H9 (cell line): ENCODE results near the gene SFXN5. TPM values are rescaled to one million over a fixed set of nuclear protein-coding genes. Genes with fewer than 3 reads are reported as not detected.
A peak's percentile ranks its signal among the peaks of the same experiment; 100 is the strongest.

Experiments used
- DNase-seq: peaks from one replicate; pipeline ENCODE4 v3.0.0-alpha.2; 2017
- H2AFZ ChIP-seq: one replicate; pipeline ENCODE4 v1.6.1; 2013; ENCODE audit warnings: mild to moderate bottlenecking, low read length, control low read depth, moderate library complexity
- H2AK5ac ChIP-seq: 2 replicates; pipeline ENCODE4 v1.6.1; 2013; ENCODE audit warnings: low read length, control low read depth, mixed read lengths; ENCODE audit not compliant: insufficient read length
- H2BK120ac ChIP-seq: one replicate; pipeline ENCODE4 v1.6.1; 2013; ENCODE audit warnings: low read depth, mild to moderate bottlenecking, low read length, control low read depth, inconsistent platforms; ENCODE audit not compliant: poor library complexity, severe bottlenecking
- H2BK12ac ChIP-seq: 2 replicates; pipeline ENCODE4 v1.6.1; 2013; ENCODE audit warnings: low read length, control low read depth, mixed read lengths, low read depth; ENCODE audit not compliant: insufficient read length
- H2BK15ac ChIP-seq: 2 replicates; pipeline ENCODE4 v1.6.1; 2013; ENCODE audit warnings: low read depth, low read length, control low read depth
- H2BK20ac ChIP-seq: one replicate; pipeline ENCODE4 v1.6.1; 2013; ENCODE audit warnings: low read depth, mild to moderate bottlenecking, low read length, control low read depth, inconsistent platforms; ENCODE audit not compliant: poor library complexity, severe bottlenecking
- H2BK5ac ChIP-seq: 2 replicates; pipeline ENCODE4 v1.6.1; 2013; ENCODE audit warnings: low read length, control low read depth, mixed read lengths; ENCODE audit not compliant: insufficient read length
- H3K14ac ChIP-seq: 2 replicates; pipeline ENCODE4 v1.6.1; 2013; ENCODE audit warnings: low read length, control low read depth; ENCODE audit not compliant: insufficient read depth
- H3K18ac ChIP-seq: 2 replicates; pipeline ENCODE4 v1.6.1; 2013; ENCODE audit warnings: low read depth, mild to moderate bottlenecking, mixed read lengths, low read length, control low read depth; ENCODE audit not compliant: insufficient read length
- H3K23ac ChIP-seq: 2 replicates; pipeline ENCODE4 v1.6.1; 2013; ENCODE audit warnings: low read length, control low read depth, mixed read lengths, low read depth; ENCODE audit not compliant: insufficient read length
- H3K23me2 ChIP-seq: 2 replicates; pipeline ENCODE4 v1.6.1; 2013; ENCODE audit warnings: low read depth, mild to moderate bottlenecking, mixed read lengths, low read length, control low read depth; ENCODE audit not compliant: insufficient read length, poor library complexity, severe bottlenecking
- H3K27ac ChIP-seq: 2 replicates; pipeline ENCODE4 v1.5.1; 2013; ENCODE audit warnings: low read length, control low read depth, mixed read lengths, low read depth; ENCODE audit not compliant: insufficient read length
- H3K27me3 ChIP-seq: 2 replicates; pipeline ENCODE4 v1.6.1; 2013; ENCODE audit warnings: low read length, control low read depth, inconsistent platforms; ENCODE audit not compliant: insufficient read depth
- H3K4ac ChIP-seq: 2 replicates; pipeline ENCODE4 v1.6.1; 2013; ENCODE audit warnings: low read depth, mild to moderate bottlenecking, control low read depth, inconsistent platforms, low read length, moderate library complexity
- H3K4me1 ChIP-seq: 2 replicates; pipeline ENCODE4 v1.6.1; 2013; ENCODE audit warnings: low read length, control low read depth, inconsistent platforms; ENCODE audit not compliant: insufficient read depth
- H3K4me2 ChIP-seq: 2 replicates; pipeline ENCODE4 v1.6.1; 2013; ENCODE audit warnings: low read length, control low read depth, mixed read lengths; ENCODE audit not compliant: insufficient read length, insufficient read depth
- H3K56ac ChIP-seq: 2 replicates; pipeline ENCODE4 v1.6.1; 2013; ENCODE audit warnings: low read depth, mild to moderate bottlenecking, mixed read lengths, low read length, control low read depth; ENCODE audit not compliant: insufficient read length
- H3K79me1 ChIP-seq: 2 replicates; pipeline ENCODE4 v1.6.1; 2013; ENCODE audit warnings: low read depth, mild to moderate bottlenecking, moderate library complexity, low read length, control low read depth, inconsistent platforms; ENCODE audit not compliant: insufficient read depth, poor library complexity, severe bottlenecking
- H3K79me2 ChIP-seq: 2 replicates; pipeline ENCODE4 v1.6.1; 2013; ENCODE audit warnings: low read length, control low read depth, inconsistent platforms; ENCODE audit not compliant: insufficient read depth
- H3K9ac ChIP-seq: 2 replicates; pipeline ENCODE4 v1.6.1; 2013; ENCODE audit warnings: low read length, control low read depth, mixed read lengths; ENCODE audit not compliant: insufficient read length; ENCODE audit errors: extremely low read depth
- H3K9me3 ChIP-seq: one replicate; pipeline ENCODE4 v1.6.1; 2013; ENCODE audit warnings: low read depth, low read length, inconsistent platforms; ENCODE audit not compliant: control insufficient read depth
- H3T11ph ChIP-seq: one replicate; pipeline ENCODE4 v1.6.1; 2013; ENCODE audit warnings: mild to moderate bottlenecking, low read length, control low read depth, inconsistent platforms
- H4K20me1 ChIP-seq: one replicate; pipeline ENCODE4 v1.6.1; 2013; ENCODE audit not compliant: control insufficient read depth, insufficient read length, insufficient read depth
- H4K5ac ChIP-seq: 2 replicates; pipeline ENCODE4 v1.6.1; 2013; ENCODE audit warnings: low read depth, mild to moderate bottlenecking, mixed read lengths, low read length, control low read depth; ENCODE audit not compliant: insufficient read length
- H4K8ac ChIP-seq: replicated peaks from 2 replicates; pipeline ENCODE4 v1.6.1; 2013; ENCODE audit warnings: low read length, control low read depth, mixed read lengths, low read depth; ENCODE audit not compliant: insufficient read length
- H4K91ac ChIP-seq: 2 replicates; pipeline ENCODE4 v1.6.1; 2013; ENCODE audit warnings: low read depth, mild to moderate bottlenecking, moderate library complexity, mixed read lengths, low read length, control low read depth; ENCODE audit not compliant: insufficient read length
- H3K27ac Mint-ChIP-seq, 3 experiments: 2 replicates in 2 of 3; 3 replicates in 1 of 3; pipeline ENCODE4 v1.8.0; 2020 to 2021; ENCODE audit warnings: mixed read lengths in 3 of 3, mild to moderate bottlenecking in 1 of 3, moderate library complexity in 1 of 3
- H3K27me3 Mint-ChIP-seq: 2 replicates; pipeline ENCODE4 v1.8.0; 2021; ENCODE audit warnings: low read depth, mild to moderate bottlenecking, moderate library complexity, mixed read lengths
- H3K36me3 Mint-ChIP-seq, 3 experiments: 2 replicates in 2 of 3; 3 replicates in 1 of 3; pipeline ENCODE4 v1.8.0; 2020 to 2021; ENCODE audit warnings: low read depth in 3 of 3, mixed read lengths in 3 of 3; ENCODE audit not compliant: insufficient read depth in 1 of 3
- H3K4me1 Mint-ChIP-seq, 2 experiments: 2 replicates each; pipeline ENCODE4 v1.8.0; 2020; ENCODE audit warnings: mixed read lengths in 2 of 2
- H3K4me3 Mint-ChIP-seq, 2 experiments: 2 replicates in 1 of 2; 3 replicates in 1 of 2; pipeline ENCODE4 v1.8.0; 2020 to 2021; ENCODE audit warnings: mild to moderate bottlenecking in 2 of 2, mixed read lengths in 2 of 2, moderate library complexity in 1 of 2
- H3K9me3 Mint-ChIP-seq, 2 experiments: 2 replicates in 1 of 2; 3 replicates in 1 of 2; pipeline ENCODE4 v1.8.0; 2020; ENCODE audit warnings: mild to moderate bottlenecking in 2 of 2, mixed read lengths in 2 of 2, moderate library complexity in 1 of 2
- CTCF ChIP-seq: fragments of 200-600 bp; sonication (generic); conservative IDR thresholded peaks from 3 replicates; pipeline ENCODE4 v1.8.0; 2021; ENCODE audit warnings: antibody characterized with exemption, mild to moderate bottlenecking
- WGBS: extraction: QIAGEN DNeasy Blood & Tissue Kit; methylation state at CpG from one replicate; pipeline ENCODE4 v1.1.7; 2013; ENCODE audit warnings: missing lambda C conversion rate, low lambda C conversion rate, mixed read lengths; ENCODE audit not compliant: insufficient read length; ENCODE audit errors: extremely low coverage; 5-methylcytosine and 5-hydroxymethylcytosine counted together
- total RNA-seq: library from RNA; stranded (reverse); gene quantifications from 2 replicates; pipeline ENCODE4 v1.2.1, GENCODE V29; 2021

The SFXN5 gene
- total RNA-seq, 1 experiment from 2014 or later = 30.9 TPM

- Histone ChIP-seq H2AK5ac (no peak overlapping the region), H3K9me3 (no peaks in the 10 kb centered on the region), H3K14ac (peak overlapping the region; percentile 33), H3K9ac (no peak overlapping the region), H3K4me2 (no peak overlapping the region), H2BK5ac (no peak overlapping the region), H3K79me2 (no peaks in the 10 kb centered on the region), H3K27me3 (no peaks in the 10 kb centered on the region; the same call in 1 of the 2 replicates), H3K56ac (no peak overlapping the region), H2BK12ac (no peak overlapping the region), H3K79me1 (no peaks in the 10 kb centered on the region), H3K4ac (no peak overlapping the region), H3K4me1 (peaks cover 14% of the 10 kb centered on the region; the same call in 1 of the 2 replicates), H3K27ac (no peak overlapping the region), H4K8ac (no peak overlapping the region), H2BK15ac (no peak overlapping the region), H2BK120ac (no peak overlapping the region), H3K23ac (no peak overlapping the region), H4K5ac (no peak overlapping the region), H2AFZ (no peak overlapping the region), H3K18ac (no peak overlapping the region), H3T11ph (no peak overlapping the region), H4K20me1 (no peaks in the 10 kb centered on the region), H4K91ac (no peak overlapping the region), H3K23me2 (no peaks in the 10 kb centered on the region), H2BK20ac (no peak overlapping the region)
- peak; percentile 21; the same call in 1 of the 3 replicates for TF ChIP-seq CTCF
- Mint-ChIP-seq H3K4me1 (peaks cover 49 to 53% of the 10 kb centered on the region in 2 experiments), H3K36me3 (peaks cover 9 to 14% (median 12%) of the 10 kb centered on the region in 3 experiments; a peak in 4 of 7 replicates), H3K27ac (peak overlapping the region; percentile 92 to 98 (median 95)), H3K9me3 (no peaks in the 10 kb centered on the region), H3K4me3 (peak overlapping the region in 1 of 2 experiments; percentile 57; a peak in 2 of 5 replicates), H3K27me3 (peaks cover 12% of the 10 kb centered on the region)
- whole genome bisulfite sequencing = no CpG with 5 or more reads among the region's 10 CpGs
- DNase-seq = peak; percentile 91
Observed at GRCh38 chr2:72963423-72964145, 107.9 kb downstream of the SFXN5 start.
